ENCODE measurements around the gene RFWD3.

RFWD3 gene

DNA sequence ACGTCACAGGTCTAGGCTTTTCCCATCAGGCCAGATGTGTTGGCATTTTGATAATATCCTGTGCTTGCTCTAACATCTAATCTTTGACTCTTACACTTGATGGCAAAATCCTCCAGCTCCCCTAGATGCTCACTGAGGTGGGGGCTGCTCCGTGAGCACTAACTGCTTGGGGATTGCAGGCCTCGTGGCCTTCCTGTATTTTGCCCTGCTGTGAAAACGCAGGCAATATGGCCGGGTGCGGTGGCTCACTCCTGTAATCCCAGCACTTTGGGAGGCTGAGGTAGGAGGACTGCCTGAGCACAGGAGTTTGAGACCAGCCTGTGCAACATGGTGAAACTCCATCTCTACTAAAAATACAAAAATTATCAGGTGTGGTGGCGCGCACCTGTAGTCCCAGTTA is 43.7 kb upstream of the RFWD3 start:
- Histone ChIP-seq H3K4me1 (ENCODE audit: control insufficient read depth, insufficient read depth, low read length) (no peaks in the 10 kb centered on the region), H3K36me3 (ENCODE audit: control insufficient read depth in 2 of 2, insufficient read depth in 1 of 2, low read length in 2 of 2) (no peaks in the 10 kb centered on the region), H3K9me3 (ENCODE audit: control insufficient read depth, insufficient read depth, low read depth, low read length) (no peaks in the 10 kb centered on the region), H3K4me3 (ENCODE audit: low read depth, low read length) (no peak overlapping the region), H3K27ac (ENCODE audit: extremely low read depth, low read depth, low read length) (no peak overlapping the region)
- ChIA-PET CTCF (interaction anchor here (0.5 to 4.8 kb wide), 25 partner anchors 8 to 420 kb away, joined by 3 to 94 read pairs (median 4); partner anchors contain the start of genes FA2H and MLKL), POLR2A (no interaction called here)
- TF ChIP-seq ZSCAN16 (tag by site-specific recombination; IDR thresholded peaks at IDR 0.05) (no peak), ZNF621 (tag by site-specific recombination; IDR thresholded peaks at IDR 0.05) (no peak)

DNA sequence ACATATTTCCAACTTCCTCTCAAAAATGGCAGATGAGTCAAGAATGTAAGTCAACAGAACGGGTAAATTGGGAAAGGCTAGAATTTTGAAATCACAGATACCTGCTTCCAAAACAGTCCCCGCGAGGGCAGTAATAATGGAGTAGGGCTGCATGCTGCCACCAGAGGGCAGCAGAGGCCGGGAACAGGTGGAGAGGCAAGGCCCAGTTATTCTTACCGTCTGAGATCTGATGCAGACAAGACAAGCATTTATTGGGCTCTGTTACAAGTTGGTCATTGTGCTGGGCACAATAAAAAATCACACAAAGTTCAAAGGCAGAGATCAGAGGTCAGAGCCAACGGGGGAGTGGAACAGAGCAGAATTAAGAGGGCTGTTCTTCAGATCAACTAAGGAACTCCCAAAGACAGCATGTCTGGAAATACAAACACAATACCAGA is 42.8 kb upstream of the RFWD3 start:
- no peaks in the 10 kb centered on the region for H3K36me3 ChIP-seq (ENCODE audit: control insufficient read depth in 2 of 2, insufficient read depth in 1 of 2, low read length in 2 of 2)
- CTCF ChIA-PET: interaction anchor here (0.6 to 4.8 kb wide), 23 partner anchors 9 to 238 kb away, joined by 3 to 94 read pairs (median 4); partner anchors contain the start of genes FA2H and MLKL
- no peak overlapping the region for H3K4me3 ChIP-seq (ENCODE audit: low read depth, low read length)
- H3K4me1 ChIP-seq (ENCODE audit: control insufficient read depth, insufficient read depth, low read length): no peaks in the 10 kb centered on the region
- H3K9me3 ChIP-seq (ENCODE audit: control insufficient read depth, insufficient read depth, low read depth, low read length): no peaks in the 10 kb centered on the region
- POLR2A ChIA-PET: no interaction called here
- no peak overlapping the region for H3K27ac ChIP-seq (ENCODE audit: extremely low read depth, low read depth, low read length)
- TF ChIP-seq WT1 (tag by site-specific recombination; IDR thresholded peaks at IDR 0.05) (no peak), SCRT2 (tag by site-specific recombination; IDR thresholded peaks at IDR 0.05) (peak; percentile 49; the same call in 1 of the 2 replicates), ZNF610 (tag by site-specific recombination; IDR thresholded peaks at IDR 0.05; ENCODE audit: borderline replicate concordance) (no peak), ZNF660 (tag by site-specific recombination; IDR thresholded peaks at IDR 0.05) (peak; percentile 67; the same call in 1 of the 2 replicates), ZNF2 (tag by site-specific recombination; IDR thresholded peaks at IDR 0.05) (0 out of 2 replicates have a peak, but pooled peaks have one; percentile 22), ZNF654 (tag by site-specific recombination; IDR thresholded peaks at IDR 0.05; ENCODE audit: low read depth) (peak; percentile 71), GLIS1 (tag by site-specific recombination; IDR thresholded peaks at IDR 0.05) (no peak), IKZF3 (tag by site-specific recombination; IDR thresholded peaks at IDR 0.05) (no peak)
- TF ChIP-seq, protein P1, sequence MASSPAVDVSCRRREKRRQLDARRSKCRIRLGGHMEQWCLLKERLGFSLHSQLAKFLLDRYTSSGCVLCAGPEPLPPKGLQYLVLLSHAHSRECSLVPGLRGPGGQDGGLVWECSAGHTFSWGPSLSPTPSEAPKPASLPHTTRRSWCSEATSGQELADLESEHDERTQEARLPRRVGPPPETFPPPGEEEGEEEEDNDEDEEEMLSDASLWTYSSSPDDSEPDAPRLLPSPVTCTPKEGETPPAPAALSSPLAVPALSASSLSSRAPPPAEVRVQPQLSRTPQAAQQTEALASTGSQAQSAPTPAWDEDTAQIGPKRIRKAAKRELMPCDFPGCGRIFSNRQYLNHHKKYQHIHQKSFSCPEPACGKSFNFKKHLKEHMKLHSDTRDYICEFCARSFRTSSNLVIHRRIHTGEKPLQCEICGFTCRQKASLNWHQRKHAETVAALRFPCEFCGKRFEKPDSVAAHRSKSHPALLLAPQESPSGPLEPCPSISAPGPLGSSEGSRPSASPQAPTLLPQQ (tag by site-specific recombination; IDR thresholded peaks at IDR 0.05): no peak; the same call in 1 of the 2 replicates
- TF ChIP-seq, protein P2, sequence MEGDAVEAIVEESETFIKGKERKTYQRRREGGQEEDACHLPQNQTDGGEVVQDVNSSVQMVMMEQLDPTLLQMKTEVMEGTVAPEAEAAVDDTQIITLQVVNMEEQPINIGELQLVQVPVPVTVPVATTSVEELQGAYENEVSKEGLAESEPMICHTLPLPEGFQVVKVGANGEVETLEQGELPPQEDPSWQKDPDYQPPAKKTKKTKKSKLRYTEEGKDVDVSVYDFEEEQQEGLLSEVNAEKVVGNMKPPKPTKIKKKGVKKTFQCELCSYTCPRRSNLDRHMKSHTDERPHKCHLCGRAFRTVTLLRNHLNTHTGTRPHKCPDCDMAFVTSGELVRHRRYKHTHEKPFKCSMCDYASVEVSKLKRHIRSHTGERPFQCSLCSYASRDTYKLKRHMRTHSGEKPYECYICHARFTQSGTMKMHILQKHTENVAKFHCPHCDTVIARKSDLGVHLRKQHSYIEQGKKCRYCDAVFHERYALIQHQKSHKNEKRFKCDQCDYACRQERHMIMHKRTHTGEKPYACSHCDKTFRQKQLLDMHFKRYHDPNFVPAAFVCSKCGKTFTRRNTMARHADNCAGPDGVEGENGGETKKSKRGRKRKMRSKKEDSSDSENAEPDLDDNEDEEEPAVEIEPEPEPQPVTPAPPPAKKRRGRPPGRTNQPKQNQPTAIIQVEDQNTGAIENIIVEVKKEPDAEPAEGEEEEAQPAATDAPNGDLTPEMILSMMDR (tag by site-specific recombination; IDR thresholded peaks at IDR 0.05): peak; percentile 88
- TF ChIP-seq, protein P3, sequence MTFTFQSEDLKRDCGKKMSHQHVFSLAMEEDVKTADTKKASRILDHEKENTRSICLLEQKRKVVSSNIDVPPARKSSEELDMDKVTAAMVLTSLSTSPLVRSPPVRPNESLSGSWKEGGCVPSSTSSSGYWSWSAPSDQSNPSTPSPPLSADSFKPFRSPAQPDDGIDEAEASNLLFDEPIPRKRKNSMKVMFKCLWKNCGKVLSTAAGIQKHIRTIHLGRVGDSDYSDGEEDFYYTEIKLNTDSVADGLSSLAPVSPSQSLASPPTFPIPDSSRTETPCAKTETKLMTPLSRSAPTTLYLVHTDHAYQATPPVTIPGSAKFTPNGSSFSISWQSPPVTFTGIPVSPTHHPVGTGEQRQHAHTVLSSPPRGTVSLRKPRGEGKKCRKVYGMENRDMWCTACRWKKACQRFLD (tag by site-specific recombination; IDR thresholded peaks at IDR 0.05): no peak
- TF ChIP-seq, protein P4, sequence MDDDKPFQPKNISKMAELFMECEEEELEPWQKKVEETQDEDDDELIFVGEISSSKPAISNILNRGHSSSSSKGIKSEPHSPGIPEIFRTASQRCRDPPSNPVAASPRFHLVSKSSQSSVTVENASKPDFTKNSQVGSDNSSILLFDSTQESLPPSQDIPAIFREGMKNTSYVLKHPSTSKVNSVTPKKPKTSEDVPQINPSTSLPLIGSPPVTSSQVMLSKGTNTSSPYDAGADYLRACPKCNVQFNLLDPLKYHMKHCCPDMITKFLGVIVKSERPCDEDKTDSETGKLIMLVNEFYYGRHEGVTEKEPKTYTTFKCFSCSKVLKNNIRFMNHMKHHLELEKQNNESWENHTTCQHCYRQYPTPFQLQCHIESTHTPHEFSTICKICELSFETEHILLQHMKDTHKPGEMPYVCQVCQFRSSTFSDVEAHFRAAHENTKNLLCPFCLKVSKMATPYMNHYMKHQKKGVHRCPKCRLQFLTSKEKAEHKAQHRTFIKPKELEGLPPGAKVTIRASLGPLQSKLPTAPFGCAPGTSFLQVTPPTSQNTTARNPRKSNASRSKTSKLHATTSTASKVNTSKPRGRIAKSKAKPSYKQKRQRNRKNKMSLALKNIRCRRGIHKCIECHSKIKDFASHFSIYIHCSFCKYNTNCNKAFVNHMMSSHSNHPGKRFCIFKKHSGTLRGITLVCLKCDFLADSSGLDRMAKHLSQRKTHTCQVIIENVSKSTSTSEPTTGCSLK (tag by site-specific recombination; IDR thresholded peaks at IDR 0.05): no peak

Data from HEK293 (cell line).